ENCODE measurements around the gene PRR36. TPM values are rescaled to one million over a fixed set of nuclear protein-coding genes. Genes with fewer than 3 reads are reported as not detected.

Gene PRR36
- total RNA-seq, 1 donor from 2014 or later, result 0.80 TPM

- no peaks in the 10 kb centered on the region for H3K9me3 Mint-ChIP-seq (ENCODE audit: low read depth)
- peaks cover 14% of the 10 kb centered on the region for H3K36me3 Mint-ChIP-seq (ENCODE audit: low read depth)
- no peak overlapping the region for H3K27ac Mint-ChIP-seq (ENCODE audit: unreplicated experiment)
- no peaks in the 10 kb centered on the region for H3K27me3 Mint-ChIP-seq (ENCODE audit: low read depth)
- no peak for TF ChIP-seq CTCF (IDR thresholded peaks at IDR 0.05)
- H3K4me1 Mint-ChIP-seq (ENCODE audit: low read depth), result peaks cover 18% of the 10 kb centered on the region
- DNase-seq (ENCODE audit: low spot score), result peak; percentile 95
- H3K4me3 Mint-ChIP-seq (ENCODE audit: unreplicated experiment), result no peak overlapping the region
Measured at GRCh38 chr19:7908742-7909461, 34.7 kb upstream of the PRR36 start.

- Mint-ChIP-seq H3K4me3 (ENCODE audit: unreplicated experiment) (no peak overlapping the region), H3K4me1 (ENCODE audit: low read depth) (peaks cover 18% of the 10 kb centered on the region), H3K9me3 (ENCODE audit: low read depth) (no peaks in the 10 kb centered on the region), H3K36me3 (ENCODE audit: low read depth) (peaks cover 14% of the 10 kb centered on the region), H3K27ac (ENCODE audit: unreplicated experiment) (no peak overlapping the region), H3K27me3 (ENCODE audit: low read depth) (no peaks in the 10 kb centered on the region)
- no peak for TF ChIP-seq CTCF (IDR thresholded peaks at IDR 0.05)
- no peak for DNase-seq (ENCODE audit: low spot score)
Measured at GRCh38 chr19:7908078-7908699, 34.0 kb upstream of the PRR36 start.

GRCh38 chr19:7907544-7907943 is 33.4 kb upstream of the PRR36 start:
- no peak for TF ChIP-seq CTCF (IDR thresholded peaks at IDR 0.05)
- H3K9me3 Mint-ChIP-seq (ENCODE audit: low read depth), result no peaks in the 10 kb centered on the region
- DNase-seq (ENCODE audit: low spot score), result no peak
- H3K27ac Mint-ChIP-seq (ENCODE audit: unreplicated experiment), result no peak overlapping the region
- no peak overlapping the region for H3K4me3 Mint-ChIP-seq (ENCODE audit: unreplicated experiment)
- H3K27me3 Mint-ChIP-seq (ENCODE audit: low read depth), result no peaks in the 10 kb centered on the region
- peaks cover 24% of the 10 kb centered on the region for H3K4me1 Mint-ChIP-seq (ENCODE audit: low read depth)
- H3K36me3 Mint-ChIP-seq (ENCODE audit: low read depth), result peaks cover 10% of the 10 kb centered on the region

- Mint-ChIP-seq H3K4me3 (ENCODE audit: unreplicated experiment) (no peak overlapping the region), H3K4me1 (ENCODE audit: low read depth) (peaks cover 27% of the 10 kb centered on the region), H3K36me3 (ENCODE audit: low read depth) (peaks cover 10% of the 10 kb centered on the region), H3K27ac (ENCODE audit: unreplicated experiment) (no peak overlapping the region), H3K9me3 (ENCODE audit: low read depth) (no peaks in the 10 kb centered on the region), H3K27me3 (ENCODE audit: low read depth) (no peaks in the 10 kb centered on the region)
- peak; percentile 82 for DNase-seq (ENCODE audit: low spot score)
- no peak for TF ChIP-seq CTCF (IDR thresholded peaks at IDR 0.05)
Measured at GRCh38 chr19:7907122-7907521, 32.9 kb upstream of the PRR36 start.

GRCh38 chr19:7905859-7906258 is 31.7 kb upstream of the PRR36 start:
- no peak for TF ChIP-seq CTCF (IDR thresholded peaks at IDR 0.05)
- peaks cover 4% of the 10 kb centered on the region for H3K36me3 Mint-ChIP-seq (ENCODE audit: low read depth)
- peaks cover 27% of the 10 kb centered on the region for H3K4me1 Mint-ChIP-seq (ENCODE audit: low read depth)
- H3K4me3 Mint-ChIP-seq (ENCODE audit: unreplicated experiment), result peak overlapping the region; percentile 66
- H3K9me3 Mint-ChIP-seq (ENCODE audit: low read depth), result no peaks in the 10 kb centered on the region
- DNase-seq (ENCODE audit: low spot score), result no peak
- H3K27me3 Mint-ChIP-seq (ENCODE audit: low read depth), result no peaks in the 10 kb centered on the region
- peak overlapping the region; percentile 78 for H3K27ac Mint-ChIP-seq (ENCODE audit: unreplicated experiment)
